Prostate gland (tissue), 2 donors: ENCODE results near the gene EN1.

Experiments used
- POLR2A ChIP-seq: fragments of 450-650 bp; IDR thresholded peaks from one replicate; pipeline ENCODE4 v1.6.1; 2016; ENCODE audit warnings: antibody characterized with exemption, mild to moderate bottlenecking
- TF ChIP-seq, protein P1 (sequence below), 4 experiments: fragments of 200-600 bp in 2 of 4; fragments of 450-650 bp in 2 of 4; sonication (generic) in 2 of 4; IDR thresholded peaks; 1 replicate in 3 of 4; 2 replicates in 1 of 4; pipeline ENCODE4 v1.5.1; 2016 to 2019; ENCODE audit warnings: antibody characterized with exemption in 4 of 4, mild to moderate bottlenecking in 2 of 4, moderate library complexity in 2 of 4

DNA sequence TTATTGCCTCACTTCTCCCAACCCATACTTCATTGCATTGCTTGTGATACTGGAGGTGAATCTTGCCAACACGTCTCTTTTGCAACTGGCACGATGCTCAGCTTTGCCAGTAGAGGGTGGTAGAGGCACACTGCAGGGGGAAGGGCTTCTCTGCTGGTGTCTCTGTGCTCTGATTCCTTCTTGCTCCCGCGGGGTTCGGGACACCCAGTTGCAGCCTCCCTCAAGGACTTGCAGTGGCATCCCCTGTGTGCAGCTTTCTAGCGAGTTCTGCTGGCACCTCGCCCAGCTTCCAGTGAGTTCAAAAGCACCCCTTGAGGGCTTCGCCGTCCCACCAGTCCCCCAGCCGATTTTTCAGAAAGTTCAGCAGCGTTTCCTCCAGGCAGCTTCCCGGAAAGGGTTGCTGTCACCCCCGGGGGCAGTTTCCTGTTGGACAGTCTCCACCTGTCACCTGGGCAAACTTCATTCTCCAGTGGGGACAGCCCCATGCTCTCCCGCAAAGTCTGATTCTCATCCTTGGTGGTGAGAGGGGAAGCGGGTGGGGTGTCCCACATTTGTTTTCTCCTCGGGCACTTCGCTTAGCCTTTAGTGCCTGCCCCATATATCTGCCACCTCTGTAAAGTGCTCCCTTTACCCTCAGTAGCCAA, 35.4 kb upstream of the EN1 start:
- TF ChIP-seq, protein P1, sequence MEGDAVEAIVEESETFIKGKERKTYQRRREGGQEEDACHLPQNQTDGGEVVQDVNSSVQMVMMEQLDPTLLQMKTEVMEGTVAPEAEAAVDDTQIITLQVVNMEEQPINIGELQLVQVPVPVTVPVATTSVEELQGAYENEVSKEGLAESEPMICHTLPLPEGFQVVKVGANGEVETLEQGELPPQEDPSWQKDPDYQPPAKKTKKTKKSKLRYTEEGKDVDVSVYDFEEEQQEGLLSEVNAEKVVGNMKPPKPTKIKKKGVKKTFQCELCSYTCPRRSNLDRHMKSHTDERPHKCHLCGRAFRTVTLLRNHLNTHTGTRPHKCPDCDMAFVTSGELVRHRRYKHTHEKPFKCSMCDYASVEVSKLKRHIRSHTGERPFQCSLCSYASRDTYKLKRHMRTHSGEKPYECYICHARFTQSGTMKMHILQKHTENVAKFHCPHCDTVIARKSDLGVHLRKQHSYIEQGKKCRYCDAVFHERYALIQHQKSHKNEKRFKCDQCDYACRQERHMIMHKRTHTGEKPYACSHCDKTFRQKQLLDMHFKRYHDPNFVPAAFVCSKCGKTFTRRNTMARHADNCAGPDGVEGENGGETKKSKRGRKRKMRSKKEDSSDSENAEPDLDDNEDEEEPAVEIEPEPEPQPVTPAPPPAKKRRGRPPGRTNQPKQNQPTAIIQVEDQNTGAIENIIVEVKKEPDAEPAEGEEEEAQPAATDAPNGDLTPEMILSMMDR (IDR thresholded peaks at IDR 0.05): peak in 3 of 4 experiments; percentile 56 to 72 (median 56)
- no peak for TF ChIP-seq POLR2A
